Neural progenitor cell (in vitro differentiated cells): ENCODE results near the gene KPTN.

Source experiments
- EZH2phosphoT487 ChIP-seq: fragments of 200-600 bp; sonication (generic); IDR thresholded peaks from 2 replicates; pipeline ENCODE4 v1.6.1; 2017; ENCODE audit warnings: antibody characterized with exemption
- TF ChIP-seq, protein P1 (sequence below): fragments of 200-600 bp; sonication (generic); IDR thresholded peaks from 2 replicates; pipeline ENCODE4 v1.5.1; 2017; ENCODE audit warnings: antibody characterized with exemption, mild to moderate bottlenecking

DNA sequence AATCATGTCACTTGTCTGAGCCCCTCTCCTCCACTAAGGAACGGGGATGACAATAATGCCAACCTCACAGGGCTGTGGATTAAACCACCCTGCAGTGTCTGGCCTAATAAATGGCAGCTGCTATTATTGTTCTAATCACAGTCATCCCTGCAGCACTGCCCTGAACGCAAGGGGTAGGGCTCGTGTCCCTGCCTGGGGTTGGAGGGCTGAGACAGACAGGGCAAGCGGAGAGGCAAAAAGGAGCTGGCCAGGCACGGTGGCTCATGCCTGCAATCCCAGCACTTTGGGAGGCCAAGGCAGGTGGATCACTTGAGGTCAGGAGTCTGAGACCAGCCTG, 10.2 kb upstream of the KPTN start:
- no peak for TF ChIP-seq EZH2phosphoT487
- TF ChIP-seq, protein P1, sequence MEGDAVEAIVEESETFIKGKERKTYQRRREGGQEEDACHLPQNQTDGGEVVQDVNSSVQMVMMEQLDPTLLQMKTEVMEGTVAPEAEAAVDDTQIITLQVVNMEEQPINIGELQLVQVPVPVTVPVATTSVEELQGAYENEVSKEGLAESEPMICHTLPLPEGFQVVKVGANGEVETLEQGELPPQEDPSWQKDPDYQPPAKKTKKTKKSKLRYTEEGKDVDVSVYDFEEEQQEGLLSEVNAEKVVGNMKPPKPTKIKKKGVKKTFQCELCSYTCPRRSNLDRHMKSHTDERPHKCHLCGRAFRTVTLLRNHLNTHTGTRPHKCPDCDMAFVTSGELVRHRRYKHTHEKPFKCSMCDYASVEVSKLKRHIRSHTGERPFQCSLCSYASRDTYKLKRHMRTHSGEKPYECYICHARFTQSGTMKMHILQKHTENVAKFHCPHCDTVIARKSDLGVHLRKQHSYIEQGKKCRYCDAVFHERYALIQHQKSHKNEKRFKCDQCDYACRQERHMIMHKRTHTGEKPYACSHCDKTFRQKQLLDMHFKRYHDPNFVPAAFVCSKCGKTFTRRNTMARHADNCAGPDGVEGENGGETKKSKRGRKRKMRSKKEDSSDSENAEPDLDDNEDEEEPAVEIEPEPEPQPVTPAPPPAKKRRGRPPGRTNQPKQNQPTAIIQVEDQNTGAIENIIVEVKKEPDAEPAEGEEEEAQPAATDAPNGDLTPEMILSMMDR, result no peak
